Lower leg skin (tissue), 3 donors: ENCODE data around the gene TAS2R16.
"Not testable (repeated sequence)": the region's sequence is repeated elsewhere in the genome, so short reads cannot be mapped to it uniquely, and the experiment has no call there.

Source experiments
- POLR2A ChIP-seq, 2 donors: fragments of 450-650 bp; IDR thresholded peaks; one replicate each; pipeline ENCODE4 v1.6.1; 2016 to 2017; ENCODE audit warnings: antibody characterized with exemption in 2 of 2, mild to moderate bottlenecking in 1 of 2, moderate library complexity in 1 of 2
- TF ChIP-seq, protein P1 (sequence below), 3 donors: fragments of 450-650 bp; IDR thresholded peaks; one replicate each; pipeline ENCODE4 v1.5.1; 2016; ENCODE audit warnings: antibody characterized with exemption in 3 of 3, mild to moderate bottlenecking in 3 of 3, moderate library complexity in 2 of 3

GRCh38 chr7:122953678-122954077, 41.8 kb downstream of the TAS2R16 start:
- TF ChIP-seq POLR2A (IDR thresholded peaks at IDR 0.05), result not testable (repeated sequence)
- TF ChIP-seq, protein P1, sequence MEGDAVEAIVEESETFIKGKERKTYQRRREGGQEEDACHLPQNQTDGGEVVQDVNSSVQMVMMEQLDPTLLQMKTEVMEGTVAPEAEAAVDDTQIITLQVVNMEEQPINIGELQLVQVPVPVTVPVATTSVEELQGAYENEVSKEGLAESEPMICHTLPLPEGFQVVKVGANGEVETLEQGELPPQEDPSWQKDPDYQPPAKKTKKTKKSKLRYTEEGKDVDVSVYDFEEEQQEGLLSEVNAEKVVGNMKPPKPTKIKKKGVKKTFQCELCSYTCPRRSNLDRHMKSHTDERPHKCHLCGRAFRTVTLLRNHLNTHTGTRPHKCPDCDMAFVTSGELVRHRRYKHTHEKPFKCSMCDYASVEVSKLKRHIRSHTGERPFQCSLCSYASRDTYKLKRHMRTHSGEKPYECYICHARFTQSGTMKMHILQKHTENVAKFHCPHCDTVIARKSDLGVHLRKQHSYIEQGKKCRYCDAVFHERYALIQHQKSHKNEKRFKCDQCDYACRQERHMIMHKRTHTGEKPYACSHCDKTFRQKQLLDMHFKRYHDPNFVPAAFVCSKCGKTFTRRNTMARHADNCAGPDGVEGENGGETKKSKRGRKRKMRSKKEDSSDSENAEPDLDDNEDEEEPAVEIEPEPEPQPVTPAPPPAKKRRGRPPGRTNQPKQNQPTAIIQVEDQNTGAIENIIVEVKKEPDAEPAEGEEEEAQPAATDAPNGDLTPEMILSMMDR (IDR thresholded peaks at IDR 0.05), result not testable (repeated sequence)
